GM12891 (cell line): ENCODE measurements around the gene MAN1A1.

Source experiments
- POLR2A ChIP-seq: IDR thresholded peaks from 2 replicates; pipeline ENCODE4 v1.6.1; 2011; ENCODE audit warnings: low read depth, low read length, control low read depth
- POLR2AphosphoS5 ChIP-seq: IDR thresholded peaks from 2 replicates; pipeline ENCODE4 v1.6.1; 2011; ENCODE audit warnings: low read depth, low read length, control low read depth
- POU2F2 ChIP-seq: IDR thresholded peaks from 2 replicates; pipeline ENCODE4 v1.6.1; 2011; ENCODE audit warnings: low read depth, mild to moderate bottlenecking, control low read depth, low read length, moderate library complexity
- SPI1 ChIP-seq: IDR thresholded peaks from 2 replicates; pipeline ENCODE4 v1.6.1; 2011; ENCODE audit warnings: low read depth, low read length, control low read depth
- TAF1 ChIP-seq: IDR thresholded peaks from 2 replicates; pipeline ENCODE4 v1.6.1; 2011; ENCODE audit warnings: low read depth, low read length, control low read depth

- TF ChIP-seq POLR2AphosphoS5 (no peak), POLR2A (no peak), POU2F2 (no peak), SPI1 (no peak), TAF1 (no peak)
Measured at GRCh38 chr6:119333707-119334295, 15.8 kb downstream of the MAN1A1 start.
